SKM-1 (cell line): ENCODE measurements around the gene RMND5B.
"Not testable (repeated sequence)": the region's sequence is repeated elsewhere in the genome, so short reads cannot be mapped to it uniquely, and the experiment has no call there.

Experiments
- DNase-seq: peaks from one replicate; lab custom pipeline; 2025; ENCODE audit not compliant: unreplicated experiment; lab: John Stamatoyannopoulos, UW

The RMND5B gene, protein sequence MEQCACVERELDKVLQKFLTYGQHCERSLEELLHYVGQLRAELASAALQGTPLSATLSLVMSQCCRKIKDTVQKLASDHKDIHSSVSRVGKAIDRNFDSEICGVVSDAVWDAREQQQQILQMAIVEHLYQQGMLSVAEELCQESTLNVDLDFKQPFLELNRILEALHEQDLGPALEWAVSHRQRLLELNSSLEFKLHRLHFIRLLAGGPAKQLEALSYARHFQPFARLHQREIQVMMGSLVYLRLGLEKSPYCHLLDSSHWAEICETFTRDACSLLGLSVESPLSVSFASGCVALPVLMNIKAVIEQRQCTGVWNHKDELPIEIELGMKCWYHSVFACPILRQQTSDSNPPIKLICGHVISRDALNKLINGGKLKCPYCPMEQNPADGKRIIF

DNA sequence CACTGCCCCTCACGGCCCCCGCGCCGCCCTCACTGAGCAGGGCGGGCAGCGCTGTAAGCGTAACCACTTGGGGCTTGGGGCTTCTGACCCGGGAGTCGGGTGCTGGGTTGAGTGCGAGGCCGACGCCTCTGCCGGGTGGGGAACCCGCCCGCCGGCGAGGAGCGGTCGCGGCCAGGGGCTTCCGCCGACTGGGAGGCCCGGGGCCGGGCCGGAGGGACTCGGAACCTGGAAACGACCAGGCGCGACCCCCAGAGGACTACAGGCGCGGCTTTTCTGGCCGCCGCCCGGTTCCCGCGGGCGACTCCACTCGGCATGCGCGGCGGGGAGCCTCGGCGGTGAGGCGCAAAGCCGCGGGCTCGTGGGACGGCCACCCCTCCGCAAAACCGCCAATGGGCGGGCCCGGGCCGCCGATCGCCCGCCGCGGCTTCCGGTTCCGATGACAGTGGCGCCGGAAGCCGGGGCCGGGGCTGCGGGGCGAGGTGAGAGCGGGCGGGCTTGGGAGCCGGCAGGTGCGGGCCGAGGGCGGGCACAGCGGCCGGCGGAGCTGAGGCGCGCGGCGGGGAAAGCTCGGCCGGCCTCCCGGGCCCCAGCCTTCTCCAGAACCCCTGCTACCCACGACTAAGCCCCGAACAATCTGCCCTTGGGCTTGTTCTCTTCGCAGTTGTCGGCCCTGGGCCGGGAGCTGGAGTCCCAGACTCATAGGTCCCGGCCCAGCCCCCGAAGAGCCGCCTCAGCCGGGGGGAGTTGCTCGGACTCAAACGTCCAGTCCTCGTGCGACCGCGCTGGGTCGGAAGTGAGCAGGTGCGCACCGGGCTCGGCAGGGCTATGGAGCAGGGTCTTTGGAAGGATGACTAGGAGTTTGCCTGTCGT is at the start of gene RMND5B:
Gene RMND5B (plus strand): TSS at position 439 of the 870 bp plus-strand sequence. CDS start 7,106 bp downstream, outside the sequence.
- DNase-seq = peak; percentile 76

DNA sequence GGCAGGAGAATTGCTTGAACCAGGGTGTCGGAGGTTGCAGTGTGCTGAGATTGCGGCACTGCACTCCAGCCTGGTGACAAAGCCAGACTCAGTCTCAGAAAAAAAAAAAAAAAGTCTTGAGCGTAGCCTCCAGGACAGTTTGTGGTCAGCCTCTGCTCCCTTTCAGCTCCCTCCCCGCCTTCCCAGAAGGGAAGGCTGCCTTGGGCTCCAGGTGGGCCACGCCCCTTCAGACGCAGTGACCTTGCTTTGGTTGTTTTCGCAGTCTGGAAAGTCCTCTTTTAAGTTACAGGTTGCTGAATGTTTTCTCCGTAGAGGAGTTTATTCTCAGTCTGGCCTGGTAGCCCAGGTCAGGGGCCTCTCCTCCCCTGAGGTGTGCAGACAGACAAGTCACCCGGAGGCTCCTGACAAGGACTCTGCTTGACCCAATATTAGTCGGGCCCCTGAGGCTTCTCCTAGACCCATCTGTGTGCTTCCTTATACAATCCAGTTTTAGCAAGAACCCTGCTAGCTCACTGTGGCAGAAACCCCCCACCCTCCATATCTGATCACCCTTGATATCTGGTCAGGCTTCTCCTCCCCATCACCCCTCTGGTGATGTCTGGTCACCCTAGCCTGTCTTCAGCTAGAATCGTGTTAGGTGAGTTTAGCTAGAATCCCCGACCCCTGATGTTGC is 49.1 kb upstream of the RMND5B start:
- no peak for DNase-seq

DNA sequence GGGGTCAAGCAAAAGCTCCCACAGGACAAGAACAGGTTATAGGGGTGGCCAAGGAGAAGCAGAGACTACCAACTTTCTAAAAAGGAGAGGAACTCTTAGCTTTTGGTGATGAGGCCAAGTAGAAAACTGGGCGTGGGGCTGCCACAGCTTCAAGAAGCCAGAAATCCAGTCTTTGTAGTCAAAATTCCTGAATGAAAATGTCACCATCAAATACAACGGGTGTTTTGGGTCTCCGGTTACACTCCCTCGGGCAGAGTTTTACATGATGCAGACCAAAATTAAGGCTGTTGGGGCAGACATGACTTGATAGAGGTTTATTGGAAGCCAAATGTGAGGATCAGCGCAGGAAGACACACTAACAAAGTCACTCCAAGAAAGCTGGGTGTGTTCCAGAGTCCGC is 46.9 kb upstream of the RMND5B start:
- no peak for DNase-seq

DNA sequence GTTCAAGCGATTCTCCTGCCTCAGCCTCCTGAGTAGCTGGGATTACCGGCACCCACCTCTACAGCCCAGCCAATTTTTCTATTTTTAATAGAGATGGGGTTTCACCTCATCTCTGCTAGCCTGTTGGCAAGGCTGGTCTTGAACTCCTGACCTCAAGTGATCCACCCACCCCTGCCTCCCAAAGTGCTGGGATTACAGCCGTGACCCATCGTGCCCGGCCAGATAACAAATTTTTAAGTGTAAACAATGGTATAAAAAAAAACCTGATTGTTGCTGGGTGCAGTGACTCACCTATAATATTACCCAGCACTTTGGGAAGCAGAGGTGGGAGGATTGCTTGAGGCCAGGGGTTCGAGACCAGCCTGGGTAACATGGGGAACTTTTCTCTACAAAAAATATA is 45.5 kb upstream of the RMND5B start:
- no peak for DNase-seq

DNA sequence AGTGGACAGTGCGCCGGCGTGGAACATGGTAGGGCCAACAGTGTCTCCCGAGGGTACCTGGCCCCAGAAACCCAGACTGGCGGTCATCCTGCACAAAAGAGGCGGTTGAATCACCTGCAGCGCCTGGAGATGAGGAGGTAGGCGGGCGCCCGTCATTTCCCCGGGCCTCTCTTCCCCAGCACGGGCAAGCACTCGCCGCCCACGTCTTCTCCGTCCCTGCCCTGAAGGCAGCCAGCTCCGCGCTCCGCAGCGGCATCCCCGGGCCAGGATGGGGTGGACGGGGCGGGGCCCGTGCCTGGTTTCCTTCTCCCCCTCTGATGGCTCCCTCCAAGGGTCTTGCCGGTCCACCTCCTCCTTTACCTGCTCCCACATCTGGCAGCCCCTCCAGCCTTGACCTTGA is 44.5 kb upstream of the RMND5B start:
- DNase-seq = no peak

DNA sequence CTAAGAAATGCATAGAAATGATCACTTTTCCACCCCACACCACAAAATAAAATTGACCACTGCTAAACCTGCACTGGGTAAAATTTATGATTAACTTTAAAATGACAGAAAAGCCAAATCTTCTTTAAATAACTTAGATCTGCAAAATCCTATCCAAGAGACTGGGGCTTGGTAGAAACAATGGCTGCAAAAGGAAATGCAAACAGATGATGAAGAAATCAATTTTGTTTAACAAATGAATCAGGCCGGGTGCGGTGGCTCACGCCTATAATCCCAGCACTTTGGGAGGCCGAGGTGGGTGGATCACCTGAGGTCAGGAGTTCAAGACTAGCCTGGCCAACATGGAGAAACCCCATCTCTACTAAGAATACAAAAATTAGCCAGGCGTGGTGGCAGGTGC is 43.6 kb upstream of the RMND5B start:
- not testable (repeated sequence) for DNase-seq

DNA sequence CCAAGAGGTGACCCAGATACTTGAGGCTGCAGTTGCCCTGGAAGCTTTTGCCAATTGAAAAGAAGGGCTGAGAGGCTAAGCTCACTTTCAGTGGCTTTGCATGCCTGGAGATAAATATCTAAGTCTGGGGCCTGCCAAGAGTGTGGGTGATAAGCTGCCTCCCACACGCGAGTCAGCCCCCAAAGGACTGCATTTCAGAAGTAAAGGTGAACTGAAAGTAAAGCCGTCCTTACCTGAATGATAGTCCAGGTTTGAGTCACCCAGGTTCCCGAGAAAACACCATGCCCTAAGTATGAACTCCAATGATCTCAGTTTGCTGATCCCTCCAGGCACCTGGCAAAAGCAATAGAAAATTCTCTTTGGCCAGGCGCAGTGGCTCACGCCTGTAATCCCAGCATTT is 40.0 kb upstream of the RMND5B start:
- no peak for DNase-seq

DNA sequence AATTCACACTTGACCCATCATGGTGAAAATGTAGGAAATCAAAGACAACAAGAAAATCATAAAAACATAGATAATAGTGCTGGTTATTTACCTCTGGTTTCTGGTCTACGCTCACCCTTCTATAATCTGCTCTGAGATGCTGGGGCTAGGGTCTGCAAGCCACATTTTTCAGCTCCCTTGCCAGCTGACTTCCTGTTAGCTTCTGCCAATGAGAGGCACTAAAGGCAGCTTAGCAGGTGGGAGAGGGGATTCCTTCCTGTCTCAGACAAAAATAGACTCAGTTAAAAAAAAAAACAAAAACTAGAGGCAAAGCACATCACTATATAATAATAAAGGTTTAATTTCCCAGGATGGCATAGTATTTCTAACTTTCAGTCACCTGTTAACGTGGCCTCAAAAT is 37.7 kb upstream of the RMND5B start:
- no peak for DNase-seq

DNA sequence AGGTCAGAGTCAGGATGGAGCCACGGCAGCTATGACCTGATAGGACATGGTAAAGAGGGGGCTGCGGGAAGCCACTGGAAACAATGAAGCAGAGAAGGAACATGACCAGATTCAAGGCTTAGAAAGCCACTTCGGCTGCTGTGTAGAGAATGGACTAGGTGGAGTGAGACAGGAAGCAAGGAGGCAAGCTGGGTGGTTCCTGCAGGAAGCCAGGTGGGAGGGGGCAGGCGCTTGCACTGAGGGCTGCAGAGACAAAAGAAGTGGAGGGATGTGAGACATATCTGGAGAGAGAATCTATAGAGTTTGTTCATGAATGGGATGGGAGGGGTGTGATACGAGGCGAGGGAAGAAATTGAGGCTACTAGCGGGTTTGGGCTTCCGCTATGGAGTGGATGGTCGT is 36.5 kb upstream of the RMND5B start:
- DNase-seq = no peak

DNA sequence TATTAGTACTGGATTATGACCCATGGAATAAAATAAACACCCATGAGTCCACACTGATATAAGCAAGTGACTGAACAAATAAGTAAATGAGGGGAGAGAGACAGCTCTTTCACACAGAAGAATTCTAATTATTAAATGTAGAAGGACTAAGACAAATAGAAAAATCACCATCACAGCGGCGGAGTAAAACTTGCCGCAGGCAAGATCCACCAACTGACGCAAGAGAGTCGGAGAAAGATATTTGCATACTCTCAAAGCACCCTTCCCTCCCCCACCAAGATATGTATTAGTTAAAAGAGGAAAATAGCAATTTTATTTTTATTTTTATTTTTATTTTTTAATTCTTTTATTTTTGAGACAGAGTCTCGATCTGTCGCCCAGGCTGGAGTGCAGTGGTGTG is 32.1 kb upstream of the RMND5B start:
- no peak for DNase-seq

DNA sequence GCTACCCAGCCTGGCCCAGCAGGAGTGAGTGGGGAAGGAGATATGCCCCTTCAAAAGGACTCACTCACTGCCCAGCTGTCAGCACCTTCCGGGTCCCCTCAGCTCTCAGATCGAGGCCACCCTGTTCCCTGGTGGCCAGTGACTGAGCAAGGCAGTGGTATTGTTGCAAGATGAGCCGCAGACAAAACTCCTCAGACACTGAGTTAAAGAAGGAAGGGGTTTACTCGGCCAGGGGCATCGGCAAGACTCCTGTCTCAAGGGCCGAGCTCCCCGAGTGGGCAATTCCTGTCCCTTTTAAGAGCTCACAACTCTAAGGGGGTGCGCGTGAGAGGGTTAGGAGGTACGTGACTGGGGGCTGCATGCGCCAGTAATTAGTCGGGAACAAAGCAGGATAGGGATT is 27.2 kb upstream of the RMND5B start:
- DNase-seq = no peak

DNA sequence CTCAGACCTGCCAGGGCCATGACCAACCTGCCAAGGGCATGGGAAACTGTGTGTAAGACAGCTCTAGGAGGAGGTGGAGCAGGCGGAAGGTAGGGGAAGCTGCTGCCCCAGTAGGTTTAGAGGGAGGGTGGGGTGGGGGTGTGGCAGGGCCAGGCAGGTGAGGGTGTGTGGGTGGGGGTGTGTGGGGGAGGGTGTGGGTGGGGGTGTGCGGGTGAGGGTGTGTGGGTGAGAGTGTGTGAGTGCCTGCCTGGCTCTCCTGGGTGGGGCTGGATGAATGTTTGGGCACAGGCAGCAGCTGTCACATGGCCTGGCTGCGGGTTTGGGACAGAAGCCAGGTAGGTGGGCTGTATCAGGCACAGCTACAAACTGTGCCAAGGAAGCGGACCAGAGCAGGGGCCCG is 26.3 kb upstream of the RMND5B start:
- DNase-seq = no peak

DNA sequence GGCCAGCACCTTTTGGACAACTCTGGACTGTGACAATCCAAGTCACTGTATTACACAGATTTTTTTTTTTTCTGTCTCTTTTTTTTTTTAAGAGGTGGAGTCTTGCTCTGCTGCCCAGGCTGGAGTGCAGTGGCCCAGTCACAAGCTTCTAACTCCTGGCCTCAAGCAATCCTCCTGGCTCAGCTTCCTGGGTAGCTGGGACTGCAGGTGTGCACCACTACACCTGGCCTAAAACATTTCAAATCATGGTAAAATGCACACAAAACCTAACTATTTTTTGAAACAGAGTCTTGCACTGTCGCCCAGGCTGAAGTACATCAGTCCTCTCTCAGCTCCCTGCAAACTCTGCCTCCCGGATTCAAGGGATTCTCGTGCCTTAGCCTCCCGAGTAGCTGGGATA is 24.7 kb upstream of the RMND5B start:
- no peak for DNase-seq

DNA sequence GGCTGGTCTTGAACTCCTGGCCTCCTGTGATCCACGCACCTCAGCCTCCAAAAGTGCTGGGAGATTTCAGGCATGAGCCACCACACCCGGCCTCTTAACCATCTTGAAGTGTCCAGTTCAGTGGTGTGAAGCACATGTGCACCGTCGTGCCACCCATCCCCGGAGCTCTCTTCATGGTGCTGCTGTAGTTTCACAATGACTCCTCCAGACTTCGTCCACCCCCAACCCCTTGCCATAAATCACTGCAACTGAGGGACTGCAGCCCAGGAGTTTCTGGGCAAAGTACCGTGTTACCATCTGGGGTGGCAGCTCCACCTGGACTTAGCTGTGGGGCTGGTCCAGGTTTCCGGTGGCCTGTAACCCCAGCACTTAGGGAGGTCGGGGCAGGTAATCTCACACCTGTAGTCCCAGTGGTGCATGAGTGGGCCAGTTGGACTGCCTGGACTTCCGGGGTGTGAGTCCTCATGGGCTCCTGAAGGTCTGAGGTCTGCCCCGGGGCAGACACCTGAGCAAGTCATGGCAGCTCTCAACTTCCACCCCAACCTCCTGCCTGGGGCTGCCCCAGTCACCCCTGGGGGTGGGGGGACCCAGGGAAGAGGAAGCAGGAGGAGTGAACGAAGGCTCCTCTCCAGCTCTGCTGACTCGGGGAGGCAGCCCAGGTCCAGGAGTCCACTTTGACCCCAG is 24.1 kb upstream of the RMND5B start:
- no peak for DNase-seq

DNA sequence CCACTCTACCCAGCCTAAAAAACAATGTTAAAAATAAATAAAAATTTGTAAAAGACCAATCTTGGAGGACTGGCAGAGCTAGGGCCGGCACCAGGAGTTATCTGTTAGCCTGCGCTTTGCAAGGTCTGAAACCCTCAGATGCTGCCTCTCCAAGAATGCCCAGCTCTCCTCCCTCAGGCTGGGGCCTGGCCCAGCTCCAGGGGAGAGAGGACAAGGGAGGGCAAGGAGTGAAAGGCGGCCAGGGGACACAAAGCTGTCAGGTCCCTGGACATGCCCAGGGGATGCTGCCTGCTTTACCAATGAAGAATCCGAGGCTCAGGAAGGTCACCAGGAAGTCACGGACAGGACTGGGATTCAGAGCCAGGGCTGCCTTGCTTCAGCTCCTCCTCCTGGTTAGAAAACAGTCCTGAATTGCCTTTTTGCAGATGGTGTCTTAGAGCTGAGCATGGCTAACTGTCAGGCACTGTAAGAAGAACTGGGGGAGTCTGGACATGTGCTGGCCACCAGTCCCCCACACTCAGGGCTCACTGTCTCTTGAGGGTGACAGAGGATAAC is 23.0 kb upstream of the RMND5B start:
- DNase-seq = no peak

DNA sequence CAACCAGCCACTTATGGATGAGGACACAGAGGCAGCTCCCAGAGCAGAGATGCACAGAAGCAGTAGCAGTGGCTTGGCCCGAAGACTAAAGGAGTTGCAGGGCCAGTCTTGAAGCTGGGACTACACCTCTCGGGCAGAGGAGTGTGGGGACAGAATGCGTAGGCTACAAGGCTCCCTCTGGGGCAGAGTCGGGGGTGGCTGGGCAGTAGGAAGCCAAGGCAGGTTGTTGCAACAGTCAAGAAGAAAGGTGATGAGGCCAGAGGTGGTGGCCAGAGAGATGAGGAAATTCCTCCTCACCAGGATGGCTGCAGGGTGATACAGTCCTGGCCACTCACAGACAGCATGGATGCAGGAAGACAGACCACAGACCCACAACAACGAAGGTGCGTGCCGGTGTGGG is 22.4 kb upstream of the RMND5B start:
- no peak for DNase-seq

DNA sequence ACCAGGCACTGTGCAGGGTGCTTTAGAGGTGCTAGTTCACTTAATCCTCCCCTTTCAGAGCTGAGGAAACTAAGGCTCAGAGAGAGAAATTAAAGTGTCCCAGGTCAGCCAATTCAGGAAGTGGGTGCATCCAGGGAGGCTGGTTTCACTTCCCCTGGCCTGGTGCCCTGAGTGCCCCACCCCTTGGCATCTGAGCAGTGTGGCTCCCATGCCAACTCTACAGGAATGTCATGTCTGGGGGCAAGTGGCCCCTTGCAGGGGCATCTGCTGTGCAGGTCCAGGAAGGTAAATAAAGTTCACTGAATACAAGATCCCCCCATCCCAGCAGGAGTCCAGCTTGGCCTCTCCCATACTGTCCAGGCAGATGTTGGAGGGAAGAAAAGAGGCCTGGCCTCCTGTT is 21.8 kb upstream of the RMND5B start:
- DNase-seq = no peak

DNA sequence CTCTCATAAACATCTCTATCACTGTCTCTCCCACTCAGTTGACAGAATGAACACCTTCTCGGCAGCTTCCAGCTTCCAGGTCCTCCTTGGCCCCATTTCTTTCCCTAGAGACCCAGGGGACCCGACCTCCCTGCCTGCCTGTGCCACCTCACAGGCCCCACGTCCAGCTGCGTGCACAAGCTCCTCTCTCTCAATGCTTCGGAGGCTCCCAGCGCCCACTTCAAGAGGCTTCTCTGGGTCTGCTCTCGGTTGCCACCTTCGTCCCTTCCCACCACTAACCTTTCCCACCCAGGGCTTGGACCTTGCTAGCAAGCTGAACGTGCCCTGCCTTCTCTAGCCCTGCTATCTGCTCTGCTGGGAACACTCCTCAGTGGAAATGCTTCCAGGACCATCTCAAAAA is 20.3 kb upstream of the RMND5B start:
- DNase-seq = no peak

DNA sequence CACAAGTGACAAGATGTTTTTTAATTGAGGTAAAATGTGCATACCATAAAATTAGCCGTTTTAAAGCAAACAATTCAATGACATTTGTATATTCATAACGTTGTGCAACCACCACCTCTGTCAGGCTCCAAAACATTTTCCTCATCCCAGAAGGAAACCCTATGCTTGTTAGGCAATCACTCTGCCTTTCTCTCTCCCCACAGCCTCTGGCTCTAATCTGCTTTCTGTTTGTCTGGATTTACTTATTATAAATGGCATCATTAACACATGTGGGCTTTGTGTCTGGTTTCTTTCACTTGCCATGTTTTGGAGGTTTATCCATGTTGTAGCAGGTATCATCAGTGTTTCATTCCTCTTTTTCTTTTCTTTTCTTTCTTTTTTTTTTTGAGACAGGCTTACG is 18.9 kb upstream of the RMND5B start:
- no peak for DNase-seq

DNA sequence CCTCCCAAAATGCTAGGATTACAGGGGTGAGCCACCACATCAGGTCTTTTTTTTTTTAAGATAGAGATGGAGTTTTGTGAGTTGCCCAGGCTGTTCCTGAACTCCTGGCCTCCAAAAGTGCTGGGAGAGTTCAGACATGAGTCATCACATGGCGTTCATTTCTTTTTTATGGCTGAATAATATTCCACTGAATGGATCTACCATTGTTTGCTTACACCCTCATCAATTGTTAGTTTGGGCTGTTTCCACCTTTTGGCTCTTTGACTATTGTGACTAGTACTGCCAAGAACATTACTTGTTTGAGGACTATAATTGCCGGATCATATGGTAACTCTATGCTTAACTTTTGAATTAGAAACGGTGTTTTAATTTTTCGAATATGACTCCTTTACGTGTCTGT is 18.3 kb upstream of the RMND5B start:
- DNase-seq = no peak
